GM23338 (cell line): ENCODE measurements around the gene PNLIPRP2. TPM values are rescaled to one million over a fixed set of nuclear protein-coding genes. Genes with fewer than 3 reads are reported as not detected.

Experiments used
- ATAC-seq: fragments of 200-7000 bp; cut with Tn5 transposase; 3 replicates; pipeline ENCODE4 v1.9.1; 2020
- DNase-seq: peaks from one replicate; pipeline ENCODE4 v3.0.0-alpha.2; 2015; ENCODE audit warnings: low spot score
- H2AFZ ChIP-seq: fragments of 200-600 bp; sonication (generic); 2 replicates; pipeline ENCODE4 v1.8.0; 2016; ENCODE audit warnings: antibody characterized with exemption, mild to moderate bottlenecking, moderate library complexity
- H3F3A ChIP-seq: fragments of 200-600 bp; sonication (generic); replicated peaks from 2 replicates; pipeline ENCODE4 v1.8.0; 2017; ENCODE audit warnings: antibody characterized with exemption, mixed run types, low read depth
- H3K27ac ChIP-seq: fragments of 200-600 bp; sonication (generic); 2 replicates; pipeline ENCODE4 v1.6.1; 2016; ENCODE audit warnings: low read depth
- H3K27me3 ChIP-seq: fragments of 200-600 bp; sonication (generic); 2 replicates; pipeline ENCODE4 v1.8.0; 2016; ENCODE audit warnings: mild to moderate bottlenecking, mixed run types, moderate library complexity; ENCODE audit not compliant: insufficient read depth
- H3K36me3 ChIP-seq: fragments of 200-600 bp; sonication (generic); 2 replicates; pipeline ENCODE4 v1.8.0; 2016; ENCODE audit warnings: mild to moderate bottlenecking; ENCODE audit not compliant: insufficient read depth
- H3K4me1 ChIP-seq: fragments of 200-600 bp; sonication (generic); 2 replicates; pipeline ENCODE4 v1.8.0; 2016; ENCODE audit warnings: mild to moderate bottlenecking, moderate library complexity; ENCODE audit not compliant: insufficient read depth
- H3K4me2 ChIP-seq: fragments of 200-600 bp; sonication (generic); 2 replicates; pipeline ENCODE4 v1.7.1; 2017; ENCODE audit warnings: mixed run types
- H3K4me3 ChIP-seq: fragments of 200-600 bp; sonication (generic); 2 replicates; pipeline ENCODE4 v1.6.1; 2016; ENCODE audit warnings: mixed run types
- H3K79me2 ChIP-seq: fragments of 200-600 bp; sonication (generic); replicated peaks from 2 replicates; pipeline ENCODE4 v1.8.0; 2017; ENCODE audit warnings: mild to moderate bottlenecking; ENCODE audit not compliant: insufficient read depth
- H3K9me2 ChIP-seq: fragments of 200-600 bp; sonication (generic); 2 replicates; pipeline ENCODE4 v1.8.0; 2017; ENCODE audit not compliant: insufficient read depth
- H4K20me1 ChIP-seq: fragments of 200-600 bp; sonication (generic); replicated peaks from 2 replicates; pipeline ENCODE4 v1.8.0; 2017; ENCODE audit warnings: mild to moderate bottlenecking; ENCODE audit not compliant: insufficient read depth
- H3K27ac Mint-ChIP-seq: 2 replicates; pipeline ENCODE4 v1.8.0; 2020; ENCODE audit warnings: inconsistent platforms, mild to moderate bottlenecking, moderate library complexity, mixed read lengths
- H3K27me3 Mint-ChIP-seq: 3 replicates; pipeline ENCODE4 v1.8.0; 2022; ENCODE audit warnings: low read depth, mild to moderate bottlenecking, moderate library complexity, mixed read lengths, inconsistent platforms; ENCODE audit not compliant: insufficient read depth, poor library complexity
- H3K36me3 Mint-ChIP-seq: 3 replicates; pipeline ENCODE4 v1.8.0; 2021; ENCODE audit warnings: low read depth, mild to moderate bottlenecking, inconsistent platforms, moderate library complexity, mixed read lengths
- H3K4me1 Mint-ChIP-seq: 3 replicates; pipeline ENCODE4 v1.8.0; 2020; ENCODE audit warnings: mild to moderate bottlenecking, inconsistent platforms, mixed read lengths
- H3K4me3 Mint-ChIP-seq: 3 replicates; pipeline ENCODE4 v1.8.0; 2021; ENCODE audit warnings: moderate library complexity, mild to moderate bottlenecking, inconsistent platforms, mixed read lengths
- H3K9me3 Mint-ChIP-seq: 3 replicates; pipeline ENCODE4 v1.8.0; 2020; ENCODE audit warnings: moderate library complexity, mild to moderate bottlenecking, inconsistent platforms, mixed read lengths
- CTCF ChIP-seq, 2 experiments: fragments of 200-600 bp in 1 of 2; sonication (generic) in 1 of 2; conservative IDR thresholded peaks; 2 replicates each; pipeline versions ENCODE4 v1.5.1 to v1.6.1; 2016 to 2017; ENCODE audit warnings: antibody characterized with exemption in 2 of 2, low read depth in 2 of 2, mild to moderate bottlenecking in 2 of 2, moderate library complexity in 1 of 2
- EZH2 ChIP-seq: fragments of 200-600 bp; sonication (generic); IDR thresholded peaks from one replicate; pipeline ENCODE4 v1.8.0; 2017; ENCODE audit warnings: antibody characterized with exemption, mild to moderate bottlenecking, low read depth; ENCODE audit not compliant: unreplicated experiment
- EZH2phosphoT487 ChIP-seq: fragments of 200-600 bp; sonication (generic); IDR thresholded peaks from one replicate; pipeline ENCODE4 v1.8.1; 2018; ENCODE audit warnings: antibody characterized with exemption; ENCODE audit not compliant: unreplicated experiment
- JUNB ChIP-seq: IDR thresholded peaks from one replicate; pipeline ENCODE4 v1.6.1; 2016; ENCODE audit warnings: antibody characterized with exemption; ENCODE audit not compliant: unreplicated experiment
- NANOG ChIP-seq: IDR thresholded peaks from 2 replicates; pipeline ENCODE4 v1.6.1; 2016; ENCODE audit warnings: antibody characterized with exemption, borderline replicate concordance
- STAT1 ChIP-seq: IDR thresholded peaks from one replicate; pipeline ENCODE4 v1.6.1; 2016; ENCODE audit warnings: antibody characterized with exemption; ENCODE audit not compliant: unreplicated experiment
- ZNF114 ChIP-seq: fragments of 250-450 bp; sonication (Bioruptor Pico); IDR thresholded peaks from 2 replicates; pipeline ENCODE4 v1.5.0; 2020; ENCODE audit warnings: mild to moderate bottlenecking, moderate library complexity
- ZNF331 ChIP-seq: fragments of 250-450 bp; sonication (Bioruptor Pico); IDR thresholded peaks from 2 replicates; pipeline ENCODE4 v1.5.0; 2020; ENCODE audit warnings: low read depth, mild to moderate bottlenecking, moderate library complexity
- polyA plus RNA-seq: library from polyadenylated mRNA; unstranded; fragments of >200 nt; fragmentation: Nextera tagmentation; extraction: Ambion mirVana; gene quantifications from 2 replicates; pipeline ENCODE4 v1.2.1, GENCODE V29; 2016
- total RNA-seq: library from RNA; depleted of rRNA; stranded (reverse); fragments of >200 nt; shearing (Covaris generic); gene quantifications from 2 replicates; pipeline ENCODE4 v1.2.3, GENCODE V29; 2014
- TF ChIP-seq, protein P1 (sequence below): IDR thresholded peaks from 2 replicates; pipeline ENCODE4 v1.6.1; 2016; ENCODE audit warnings: antibody characterized with exemption
- TF ChIP-seq, protein P2 (sequence below): IDR thresholded peaks from one replicate; pipeline ENCODE4 v1.6.1; 2018; ENCODE audit warnings: antibody characterized with exemption; ENCODE audit not compliant: unreplicated experiment

Gene PNLIPRP2
- total and polyA plus RNA-seq, 2 experiments from 2014 or later: 0.24 TPM; not detected in 1

DNA sequence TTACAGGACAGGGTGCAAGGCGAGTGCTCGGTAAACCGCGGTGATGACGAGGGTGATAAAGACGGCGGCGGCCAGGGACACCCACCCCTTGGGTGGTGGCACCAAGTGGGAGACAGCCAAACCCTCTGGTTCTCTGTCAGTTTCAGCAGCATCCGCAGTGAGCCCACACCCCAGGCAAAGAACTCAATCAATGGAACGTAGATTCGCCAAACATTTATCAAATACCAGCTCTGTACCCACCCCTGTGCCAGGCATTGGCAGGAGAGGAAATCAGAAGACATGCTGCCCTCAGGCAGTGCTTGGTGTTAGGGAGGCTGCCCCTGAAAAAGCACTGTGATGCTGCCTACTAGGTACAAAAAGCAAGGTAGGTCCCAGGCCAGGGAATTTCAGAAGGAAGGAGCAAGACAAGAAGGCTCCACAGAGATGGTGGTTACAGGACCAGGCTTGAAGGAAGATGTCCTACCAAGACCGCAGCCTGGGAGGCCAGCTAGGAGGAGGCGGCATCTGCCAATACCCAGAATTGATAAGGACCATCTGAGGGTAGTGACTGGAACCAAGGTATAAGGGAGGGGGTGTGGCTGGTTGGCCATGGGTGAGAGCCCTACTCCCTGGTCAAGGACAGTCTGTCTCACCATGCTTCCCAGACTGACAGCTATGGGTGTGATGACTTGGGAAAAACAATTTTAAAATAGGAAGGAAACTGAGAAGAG lies 10.2 kb upstream of the PNLIPRP2 start:
- Mint-ChIP-seq H3K9me3 (peaks cover 17% of the 10 kb centered on the region), H3K27ac (no peak overlapping the region), H3K4me1 (peaks cover 6% of the 10 kb centered on the region; the same call in 1 of the 3 replicates), H3K4me3 (peak overlapping the region; percentile 74; the same call in 2 of the 3 replicates), H3K36me3 (peaks cover 3% of the 10 kb centered on the region; the same call in 2 of the 3 replicates), H3K27me3 (peaks cover 13% of the 10 kb centered on the region)
- no peaks in the 10 kb centered on the region for H4K20me1 ChIP-seq
- H3F3A ChIP-seq: no peaks in the 10 kb centered on the region
- H3K4me1 ChIP-seq: no peaks in the 10 kb centered on the region
- no peak overlapping the region for H3K27ac ChIP-seq
- H3K4me3 ChIP-seq: no peak overlapping the region
- H3K9me2 ChIP-seq: peaks cover 6% of the 10 kb centered on the region; the same call in 1 of the 2 replicates
- DNase-seq (no peak), ATAC-seq (no peak)
- no peak overlapping the region for H2AFZ ChIP-seq
- no peak overlapping the region for H3K4me2 ChIP-seq
- 0 out of 2 replicates have a peak, but pooled peaks cover 3% of the 10 kb centered on the region for H3K36me3 ChIP-seq
- H3K27me3 ChIP-seq: peaks cover 14% of the 10 kb centered on the region; the same call in 1 of the 2 replicates
- no peak for TF ChIP-seq NANOG
- no peak for TF ChIP-seq ZNF114 (CRISPR knock-in tag)
- TF ChIP-seq EZH2phosphoT487: no peak
- no peak for TF ChIP-seq STAT1
- no peak for TF ChIP-seq JUNB
- TF ChIP-seq ZNF331 (CRISPR knock-in tag): no peak
- H3K79me2 ChIP-seq: no peaks in the 10 kb centered on the region

- H3F3A ChIP-seq: no peaks in the 10 kb centered on the region
- 0 out of 2 replicates have a peak, but pooled peaks cover 3% of the 10 kb centered on the region for H3K36me3 ChIP-seq
- H3K27me3 Mint-ChIP-seq: peaks cover 13% of the 10 kb centered on the region
- ATAC-seq (no peak), DNase-seq (no peak)
- no peak overlapping the region for H3K27ac ChIP-seq
- H3K36me3 Mint-ChIP-seq: peaks cover 3% of the 10 kb centered on the region; the same call in 2 of the 3 replicates
- H2AFZ ChIP-seq: no peak overlapping the region
- no peaks in the 10 kb centered on the region for H4K20me1 ChIP-seq
- no peaks in the 10 kb centered on the region for H3K4me1 ChIP-seq
- no peak overlapping the region for H3K4me3 ChIP-seq
- no peaks in the 10 kb centered on the region for H3K79me2 ChIP-seq
- peaks cover 14% of the 10 kb centered on the region; the same call in 1 of the 2 replicates for H3K27me3 ChIP-seq
- H3K4me1 Mint-ChIP-seq: peaks cover 6% of the 10 kb centered on the region; the same call in 2 of the 3 replicates
- H3K9me3 Mint-ChIP-seq: peaks cover 17% of the 10 kb centered on the region
- no peak overlapping the region for H3K4me3 Mint-ChIP-seq
- H3K4me2 ChIP-seq: no peak overlapping the region
- no peak overlapping the region for H3K27ac Mint-ChIP-seq
- peaks cover 6% of the 10 kb centered on the region; the same call in 1 of the 2 replicates for H3K9me2 ChIP-seq
- TF ChIP-seq EZH2phosphoT487 (no peak), EZH2 (no peak), CTCF (conservative IDR thresholded peaks at IDR 0.05; ENCODE audit: low read depth in 2 of 2) (no peak), STAT1 (no peak), JUNB (no peak), ZNF114 (CRISPR knock-in tag) (no peak)
- TF ChIP-seq, protein P1, sequence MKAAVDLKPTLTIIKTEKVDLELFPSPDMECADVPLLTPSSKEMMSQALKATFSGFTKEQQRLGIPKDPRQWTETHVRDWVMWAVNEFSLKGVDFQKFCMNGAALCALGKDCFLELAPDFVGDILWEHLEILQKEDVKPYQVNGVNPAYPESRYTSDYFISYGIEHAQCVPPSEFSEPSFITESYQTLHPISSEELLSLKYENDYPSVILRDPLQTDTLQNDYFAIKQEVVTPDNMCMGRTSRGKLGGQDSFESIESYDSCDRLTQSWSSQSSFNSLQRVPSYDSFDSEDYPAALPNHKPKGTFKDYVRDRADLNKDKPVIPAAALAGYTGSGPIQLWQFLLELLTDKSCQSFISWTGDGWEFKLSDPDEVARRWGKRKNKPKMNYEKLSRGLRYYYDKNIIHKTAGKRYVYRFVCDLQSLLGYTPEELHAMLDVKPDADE: no peak
- TF ChIP-seq, protein P2, sequence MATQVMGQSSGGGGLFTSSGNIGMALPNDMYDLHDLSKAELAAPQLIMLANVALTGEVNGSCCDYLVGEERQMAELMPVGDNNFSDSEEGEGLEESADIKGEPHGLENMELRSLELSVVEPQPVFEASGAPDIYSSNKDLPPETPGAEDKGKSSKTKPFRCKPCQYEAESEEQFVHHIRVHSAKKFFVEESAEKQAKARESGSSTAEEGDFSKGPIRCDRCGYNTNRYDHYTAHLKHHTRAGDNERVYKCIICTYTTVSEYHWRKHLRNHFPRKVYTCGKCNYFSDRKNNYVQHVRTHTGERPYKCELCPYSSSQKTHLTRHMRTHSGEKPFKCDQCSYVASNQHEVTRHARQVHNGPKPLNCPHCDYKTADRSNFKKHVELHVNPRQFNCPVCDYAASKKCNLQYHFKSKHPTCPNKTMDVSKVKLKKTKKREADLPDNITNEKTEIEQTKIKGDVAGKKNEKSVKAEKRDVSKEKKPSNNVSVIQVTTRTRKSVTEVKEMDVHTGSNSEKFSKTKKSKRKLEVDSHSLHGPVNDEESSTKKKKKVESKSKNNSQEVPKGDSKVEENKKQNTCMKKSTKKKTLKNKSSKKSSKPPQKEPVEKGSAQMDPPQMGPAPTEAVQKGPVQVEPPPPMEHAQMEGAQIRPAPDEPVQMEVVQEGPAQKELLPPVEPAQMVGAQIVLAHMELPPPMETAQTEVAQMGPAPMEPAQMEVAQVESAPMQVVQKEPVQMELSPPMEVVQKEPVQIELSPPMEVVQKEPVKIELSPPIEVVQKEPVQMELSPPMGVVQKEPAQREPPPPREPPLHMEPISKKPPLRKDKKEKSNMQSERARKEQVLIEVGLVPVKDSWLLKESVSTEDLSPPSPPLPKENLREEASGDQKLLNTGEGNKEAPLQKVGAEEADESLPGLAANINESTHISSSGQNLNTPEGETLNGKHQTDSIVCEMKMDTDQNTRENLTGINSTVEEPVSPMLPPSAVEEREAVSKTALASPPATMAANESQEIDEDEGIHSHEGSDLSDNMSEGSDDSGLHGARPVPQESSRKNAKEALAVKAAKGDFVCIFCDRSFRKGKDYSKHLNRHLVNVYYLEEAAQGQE: no peak
Observed at GRCh38 chr10:116611153-116611545, 9.6 kb upstream of the PNLIPRP2 start.
